ENCODE data around the gene MPEG1.

DNA sequence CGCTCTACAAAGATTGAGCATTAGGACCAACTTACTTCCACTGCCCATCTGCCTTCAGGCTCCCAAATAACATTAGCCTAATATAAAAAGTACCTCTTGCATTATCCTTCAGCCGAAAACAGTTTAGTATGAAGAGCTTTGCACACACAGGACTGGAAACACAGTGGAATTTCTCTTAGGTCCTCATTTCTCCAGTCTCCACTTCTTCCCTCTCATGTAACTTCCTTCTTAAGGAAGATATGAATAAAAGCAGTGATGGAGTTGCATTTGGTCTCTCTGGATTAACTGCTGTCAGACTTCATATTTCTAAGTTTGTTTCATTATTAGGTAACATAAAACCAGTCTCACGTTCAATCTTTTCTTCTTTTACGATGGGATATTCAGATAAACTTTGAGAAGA lies 5.6 kb upstream of the MPEG1 start:
- TF ChIP-seq, protein P1, sequence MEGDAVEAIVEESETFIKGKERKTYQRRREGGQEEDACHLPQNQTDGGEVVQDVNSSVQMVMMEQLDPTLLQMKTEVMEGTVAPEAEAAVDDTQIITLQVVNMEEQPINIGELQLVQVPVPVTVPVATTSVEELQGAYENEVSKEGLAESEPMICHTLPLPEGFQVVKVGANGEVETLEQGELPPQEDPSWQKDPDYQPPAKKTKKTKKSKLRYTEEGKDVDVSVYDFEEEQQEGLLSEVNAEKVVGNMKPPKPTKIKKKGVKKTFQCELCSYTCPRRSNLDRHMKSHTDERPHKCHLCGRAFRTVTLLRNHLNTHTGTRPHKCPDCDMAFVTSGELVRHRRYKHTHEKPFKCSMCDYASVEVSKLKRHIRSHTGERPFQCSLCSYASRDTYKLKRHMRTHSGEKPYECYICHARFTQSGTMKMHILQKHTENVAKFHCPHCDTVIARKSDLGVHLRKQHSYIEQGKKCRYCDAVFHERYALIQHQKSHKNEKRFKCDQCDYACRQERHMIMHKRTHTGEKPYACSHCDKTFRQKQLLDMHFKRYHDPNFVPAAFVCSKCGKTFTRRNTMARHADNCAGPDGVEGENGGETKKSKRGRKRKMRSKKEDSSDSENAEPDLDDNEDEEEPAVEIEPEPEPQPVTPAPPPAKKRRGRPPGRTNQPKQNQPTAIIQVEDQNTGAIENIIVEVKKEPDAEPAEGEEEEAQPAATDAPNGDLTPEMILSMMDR (IDR thresholded peaks at IDR 0.05; ENCODE audit: borderline replicate concordance, extremely low read depth, low read length, poor library complexity, severe bottlenecking): no peak
- no peak for TF ChIP-seq EZH2 (IDR thresholded peaks at IDR 0.05; ENCODE audit: borderline replicate concordance, low read depth, low read length, severe bottlenecking)

Measured in DND-41 (cell line).